Cardiac fibroblast (primary cell): ENCODE data around the gene ARID1B.
A peak's percentile ranks its signal among the peaks of the same experiment; 100 is the strongest.

Experiments used
- DNase-seq, 2 donors: peaks; one replicate each; pipeline versions ENCODE4 v3.0.0 to v3.0.0-alpha.2; 2010; ENCODE audit warnings: low read depth in 2 of 2
- H3K4me3 ChIP-seq, 2 donors: replicated peaks in 1 of 2; 1 replicate in 1 of 2; 2 replicates in 1 of 2; pipeline ENCODE4 v1.5.1; 2011; ENCODE audit warnings: low read depth in 2 of 2, low read length in 2 of 2, mild to moderate bottlenecking in 2 of 2, moderate library complexity in 1 of 2
- TF ChIP-seq, protein P1 (sequence below): IDR thresholded peaks from one replicate; pipeline ENCODE4 v1.5.1; 2011; ENCODE audit warnings: low read depth, mild to moderate bottlenecking, low read length, inconsistent platforms

The ARID1B gene

DNA sequence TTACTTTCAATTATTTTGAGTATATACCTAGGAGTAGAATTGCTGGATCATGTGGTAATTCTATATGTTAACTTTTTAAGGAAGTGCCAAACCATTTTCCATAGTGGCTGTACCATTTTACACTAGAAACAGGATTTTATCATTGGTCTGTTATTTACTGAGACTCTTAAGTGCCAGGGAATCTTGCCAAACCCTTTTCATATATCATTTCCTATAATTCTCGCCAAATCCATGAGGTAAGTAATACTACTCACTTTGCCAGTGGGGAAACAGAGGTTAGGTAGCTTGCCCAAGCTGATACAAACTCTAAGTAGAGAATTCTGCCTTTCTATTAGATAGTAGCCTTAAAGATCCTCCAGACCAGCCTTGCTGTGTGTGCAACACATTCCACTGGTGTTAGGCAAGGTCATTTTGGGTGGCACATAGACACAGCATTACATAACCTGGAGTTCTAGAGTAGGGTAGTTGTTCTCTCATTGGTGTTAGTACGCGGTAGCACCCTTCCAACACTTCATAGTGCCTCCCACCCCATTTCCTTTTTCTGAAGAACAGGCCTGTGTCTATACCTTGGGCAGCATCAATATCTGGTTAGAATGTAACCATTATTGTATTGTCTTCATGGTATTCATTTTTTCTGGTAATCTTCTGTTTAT, 65.5 kb downstream of the ARID1B start:
- DNase-seq, result peak; percentile 36 to 61
- H3K4me3 ChIP-seq, result no peak overlapping the region
- TF ChIP-seq, protein P1, sequence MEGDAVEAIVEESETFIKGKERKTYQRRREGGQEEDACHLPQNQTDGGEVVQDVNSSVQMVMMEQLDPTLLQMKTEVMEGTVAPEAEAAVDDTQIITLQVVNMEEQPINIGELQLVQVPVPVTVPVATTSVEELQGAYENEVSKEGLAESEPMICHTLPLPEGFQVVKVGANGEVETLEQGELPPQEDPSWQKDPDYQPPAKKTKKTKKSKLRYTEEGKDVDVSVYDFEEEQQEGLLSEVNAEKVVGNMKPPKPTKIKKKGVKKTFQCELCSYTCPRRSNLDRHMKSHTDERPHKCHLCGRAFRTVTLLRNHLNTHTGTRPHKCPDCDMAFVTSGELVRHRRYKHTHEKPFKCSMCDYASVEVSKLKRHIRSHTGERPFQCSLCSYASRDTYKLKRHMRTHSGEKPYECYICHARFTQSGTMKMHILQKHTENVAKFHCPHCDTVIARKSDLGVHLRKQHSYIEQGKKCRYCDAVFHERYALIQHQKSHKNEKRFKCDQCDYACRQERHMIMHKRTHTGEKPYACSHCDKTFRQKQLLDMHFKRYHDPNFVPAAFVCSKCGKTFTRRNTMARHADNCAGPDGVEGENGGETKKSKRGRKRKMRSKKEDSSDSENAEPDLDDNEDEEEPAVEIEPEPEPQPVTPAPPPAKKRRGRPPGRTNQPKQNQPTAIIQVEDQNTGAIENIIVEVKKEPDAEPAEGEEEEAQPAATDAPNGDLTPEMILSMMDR, result no peak

DNA sequence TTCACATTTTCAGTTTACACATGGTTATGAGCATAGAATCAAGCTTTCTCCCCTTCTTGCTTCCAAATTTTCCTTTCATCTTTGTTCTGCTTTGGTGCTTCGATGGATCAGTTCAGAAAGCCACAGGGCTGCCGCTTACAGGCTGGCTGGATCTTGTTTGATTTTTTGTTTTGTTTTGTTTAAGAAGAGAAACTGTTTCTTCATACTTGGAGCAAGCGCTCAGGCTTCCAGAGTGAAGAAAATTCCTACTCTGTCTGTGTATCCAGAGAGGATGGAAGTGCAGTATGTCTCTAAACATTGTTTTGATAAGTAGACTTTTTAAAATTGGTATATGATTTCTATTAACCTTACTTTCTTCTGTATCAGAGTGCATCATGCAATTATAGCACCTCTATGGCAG, 66.9 kb downstream of the ARID1B start:
- no peak overlapping the region for H3K4me3 ChIP-seq
- no peak for DNase-seq
- TF ChIP-seq, protein P1, result no peak

- DNase-seq, result no peak
- TF ChIP-seq, protein P1, result no peak
- no peak overlapping the region for H3K4me3 ChIP-seq
Measured at GRCh38 chr6:156845454-156846155, 68.4 kb downstream of the ARID1B start.

DNA sequence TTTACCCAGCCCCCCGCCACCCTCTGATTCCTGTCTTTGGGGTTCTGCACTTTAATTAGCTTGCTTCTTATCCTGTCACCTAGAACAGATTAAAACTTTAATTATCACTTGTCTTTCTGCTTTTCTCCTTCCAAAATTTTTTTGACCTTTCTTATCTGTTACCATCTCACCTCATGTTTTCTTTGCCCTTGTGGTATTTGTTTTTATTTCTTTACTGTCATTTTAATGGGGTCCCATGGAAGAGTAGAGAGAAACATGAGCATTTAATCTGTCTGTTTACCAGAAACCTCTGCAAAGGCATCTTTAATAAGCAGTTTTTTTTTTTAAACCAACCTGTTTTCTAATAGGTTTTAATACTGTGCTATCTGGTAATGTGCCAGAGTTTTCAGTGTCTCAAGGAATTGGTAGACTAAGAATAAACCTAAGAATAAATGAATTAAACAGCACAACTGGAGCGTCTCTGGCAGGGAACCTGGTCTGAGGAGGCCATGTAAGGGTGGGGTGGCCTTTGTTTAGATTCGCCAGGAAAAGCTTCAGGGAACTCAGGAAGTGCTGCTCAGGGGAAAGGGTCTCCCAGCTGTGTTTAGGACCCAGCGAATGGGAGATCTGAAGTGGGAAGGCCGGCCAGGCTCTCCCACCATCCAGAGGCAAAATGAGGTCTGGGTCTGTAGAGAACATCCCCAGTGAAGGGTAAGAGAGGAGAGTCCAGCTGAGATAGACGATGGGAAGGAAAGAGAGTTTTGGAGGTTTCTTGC, 69.8 kb downstream of the ARID1B start:
- TF ChIP-seq, protein P1, result no peak
- H3K4me3 ChIP-seq, result no peak overlapping the region
- no peak for DNase-seq

DNA sequence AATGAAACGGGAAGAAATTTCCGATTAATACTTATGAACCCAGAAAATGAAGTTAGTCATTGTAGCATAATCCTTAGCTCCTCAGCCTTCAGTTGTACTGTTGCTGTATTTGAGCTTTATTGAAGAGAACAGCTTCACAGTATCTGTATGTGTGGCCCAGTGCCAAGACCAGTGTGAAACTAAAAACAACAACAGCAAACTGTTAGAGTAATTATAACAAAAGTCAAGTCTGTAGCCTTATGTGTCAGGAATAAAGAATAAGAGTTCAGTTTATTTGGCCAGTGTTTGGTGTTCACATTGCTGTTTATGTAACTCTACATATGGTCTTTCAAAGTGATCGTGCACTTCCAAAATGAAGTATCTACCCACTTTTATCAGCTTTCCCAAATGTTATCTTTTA, 70.9 kb downstream of the ARID1B start:
- peak in 1 of 2 donors; percentile 47 for DNase-seq
- TF ChIP-seq, protein P1, result no peak
- H3K4me3 ChIP-seq, result no peak overlapping the region

DNA sequence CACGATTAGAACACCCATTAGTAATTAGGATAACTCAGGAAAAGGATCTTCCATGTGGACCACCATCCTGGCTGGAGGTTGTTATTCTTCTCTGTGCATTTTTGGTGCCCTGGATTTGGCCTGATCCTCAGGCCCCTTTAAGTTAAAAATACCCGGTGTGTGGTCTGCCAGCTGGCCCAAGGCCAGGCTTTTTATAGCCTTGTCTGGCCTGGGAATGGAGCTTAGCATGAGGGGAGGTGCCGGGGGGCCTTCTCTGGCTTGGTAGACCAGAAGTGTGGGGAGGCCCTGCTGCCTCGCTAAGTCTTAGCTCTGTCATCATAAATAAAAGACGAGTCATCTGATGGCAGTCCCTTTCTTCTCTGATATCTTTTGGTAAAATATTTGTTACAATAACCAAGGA, 71.4 kb downstream of the ARID1B start:
- no peak overlapping the region for H3K4me3 ChIP-seq
- peak; percentile 33 to 74 for DNase-seq
- TF ChIP-seq, protein P1, result no peak
